Liver (tissue), 9 donors: Measurements from ENCODE around the gene CDH18. TPM values are rescaled to one million over a fixed set of nuclear protein-coding genes. Genes with fewer than 3 reads are reported as not detected.

Experiments used
- DNase-seq: peaks from one replicate; pipeline ENCODE4 v3.0.0-alpha.2; 2017; ENCODE audit warnings: low spot score
- H3K27ac ChIP-seq, 2 donors: one replicate each; pipeline ENCODE4 v1.7.0; 2013; ENCODE audit warnings: inconsistent platforms in 2 of 2, low read length in 2 of 2, control low read depth in 1 of 2, low read depth in 1 of 2, mild to moderate bottlenecking in 1 of 2
- H3K27me3 ChIP-seq, 4 donors: one replicate each; pipeline versions ENCODE4 v1.6.1 to v1.7.0; 2013; ENCODE audit warnings: low read length in 3 of 4, inconsistent platforms in 1 of 4, mild to moderate bottlenecking in 1 of 4, moderate library complexity in 1 of 4; ENCODE audit not compliant: control insufficient read depth in 4 of 4, insufficient read depth in 4 of 4
- H3K36me3 ChIP-seq, 4 donors: one replicate each; pipeline versions ENCODE4 v1.6.1 to v1.7.0; 2013; ENCODE audit warnings: low read length in 3 of 4, mild to moderate bottlenecking in 3 of 4, low read depth in 1 of 4, moderate library complexity in 1 of 4; ENCODE audit not compliant: control insufficient read depth in 4 of 4, insufficient read depth in 3 of 4
- H3K4me1 ChIP-seq, 4 donors: one replicate each; pipeline versions ENCODE4 v1.6.1 to v1.7.0; 2013; ENCODE audit warnings: low read length in 3 of 4, mild to moderate bottlenecking in 3 of 4, moderate library complexity in 1 of 4; ENCODE audit not compliant: control insufficient read depth in 4 of 4, insufficient read depth in 4 of 4
- H3K4me3 ChIP-seq, 3 donors: one replicate each; pipeline versions ENCODE4 v1.6.1 to v1.7.0; 2013; ENCODE audit warnings: low read length in 3 of 3, control low read depth in 1 of 3, low read depth in 1 of 3, mild to moderate bottlenecking in 1 of 3
- H3K9ac ChIP-seq, 2 donors: one replicate each; pipeline ENCODE4 v1.7.0; 2013; ENCODE audit warnings: low read length in 2 of 2, mild to moderate bottlenecking in 2 of 2, moderate library complexity in 2 of 2, control low read depth in 1 of 2, low read depth in 1 of 2
- H3K9me3 ChIP-seq, 4 donors: one replicate each; pipeline versions ENCODE4 v1.6.1 to v1.7.0; 2013; ENCODE audit warnings: low read length in 3 of 4; ENCODE audit not compliant: control insufficient read depth in 4 of 4
- CTCF ChIP-seq: fragments of 150-350 bp; IDR thresholded peaks from 2 replicates; pipeline ENCODE4 v1.5.1; 2017; ENCODE audit warnings: improper control_type of control experiment, low read depth, low read length; ENCODE audit not compliant: missing input control
- EGR1 ChIP-seq, 2 donors: IDR thresholded peaks; 2 replicates each; pipeline ENCODE4 v1.6.1; 2016 to 2018; ENCODE audit warnings: antibody characterized with exemption in 2 of 2, low read depth in 2 of 2
- FOXA1 ChIP-seq: IDR thresholded peaks from 2 replicates; pipeline ENCODE4 v1.6.1; 2016; ENCODE audit warnings: antibody characterized with exemption
- FOXA2 ChIP-seq: IDR thresholded peaks from 2 replicates; pipeline ENCODE4 v1.6.1; 2016; ENCODE audit warnings: antibody characterized with exemption
- GABPA ChIP-seq, 2 donors: IDR thresholded peaks in 1 of 2; conservative IDR thresholded peaks in 1 of 2; 2 replicates each; pipeline ENCODE4 v1.6.1; 2016; ENCODE audit warnings: antibody characterized with exemption in 2 of 2, mild to moderate bottlenecking in 1 of 2, moderate library complexity in 1 of 2
- HNF4A ChIP-seq, 2 donors: conservative IDR thresholded peaks; 2 replicates each; pipeline ENCODE4 v1.6.1; 2016; ENCODE audit warnings: antibody characterized with exemption in 2 of 2, mild to moderate bottlenecking in 2 of 2
- HNF4G ChIP-seq: IDR thresholded peaks from 2 replicates; pipeline ENCODE4 v1.6.1; 2016; ENCODE audit warnings: antibody characterized with exemption
- JUND ChIP-seq, 2 donors: IDR thresholded peaks; 2 replicates each; pipeline ENCODE4 v1.6.1; 2016; ENCODE audit warnings: antibody characterized with exemption in 2 of 2
- NR2F2 ChIP-seq: IDR thresholded peaks from 2 replicates; pipeline ENCODE4 v1.6.1; 2016; ENCODE audit warnings: antibody characterized with exemption
- RAD21 ChIP-seq, 2 donors: IDR thresholded peaks; 2 replicates each; pipeline ENCODE4 v1.6.1; 2016; ENCODE audit warnings: antibody characterized with exemption in 2 of 2, mild to moderate bottlenecking in 2 of 2
- REST ChIP-seq: IDR thresholded peaks from 2 replicates; pipeline ENCODE4 v1.6.1; 2016; ENCODE audit warnings: antibody characterized with exemption, mild to moderate bottlenecking
- RXRA ChIP-seq, 2 donors: IDR thresholded peaks; 2 replicates each; pipeline ENCODE4 v1.6.1; 2017 to 2018; ENCODE audit warnings: antibody characterized with exemption in 2 of 2, mild to moderate bottlenecking in 1 of 2
- SP1 ChIP-seq: IDR thresholded peaks from 2 replicates; pipeline ENCODE4 v1.6.1; 2018; ENCODE audit warnings: antibody characterized with exemption, mild to moderate bottlenecking
- TAF1 ChIP-seq: conservative IDR thresholded peaks from 2 replicates; pipeline ENCODE4 v1.6.1; 2016; ENCODE audit warnings: antibody characterized with exemption, mild to moderate bottlenecking
- YY1 ChIP-seq: IDR thresholded peaks from 2 replicates; pipeline ENCODE4 v1.6.1; 2016; ENCODE audit warnings: antibody characterized with exemption, mild to moderate bottlenecking
- ZBTB33 ChIP-seq: IDR thresholded peaks from 2 replicates; pipeline ENCODE4 v1.6.1; 2016; ENCODE audit warnings: antibody characterized with exemption
- WGBS: extraction: QIAGEN DNeasy Blood & Tissue Kit; methylation state at CpG from one replicate; pipeline ENCODE4 v1.1.7; 2013; 5-methylcytosine and 5-hydroxymethylcytosine counted together
- polyA plus RNA-seq, 2 donors: library from polyadenylated mRNA; stranded (reverse) in 1 of 2; unstranded in 1 of 2; fragments of 200-250 nt in 1 of 2; fragments of >200 nt in 1 of 2; fragmentation: Nextera tagmentation in 1 of 2; extraction: Ambion mirVana in 1 of 2; gene quantifications; one replicate each; pipeline versions ENCODE4 v1.2.1 to v1.2.3, GENCODE V29; 2013 to 2015
- total RNA-seq, 2 donors: library from RNA; depleted of rRNA; stranded (reverse); fragments of >200 nt; gene quantifications; one replicate each; pipeline ENCODE4 v1.2.3, GENCODE V29; 2014
- TF ChIP-seq, protein P1 (sequence below): IDR thresholded peaks from 2 replicates; pipeline ENCODE4 v1.6.1; 2016; ENCODE audit warnings: antibody characterized with exemption
- TF ChIP-seq, protein P2 (sequence below): IDR thresholded peaks from 2 replicates; pipeline ENCODE4 v1.6.1; 2016; ENCODE audit warnings: antibody characterized with exemption
- donor health status: healthy.
- donor health status: healthy.
- donor health status: healthy.
- donor health status: healthy.
- donor health status: healthy.

CDH18 gene
- total and polyA plus RNA-seq, 4 donors: 0.19 TPM; not detected in 3

- TF ChIP-seq, protein P1, sequence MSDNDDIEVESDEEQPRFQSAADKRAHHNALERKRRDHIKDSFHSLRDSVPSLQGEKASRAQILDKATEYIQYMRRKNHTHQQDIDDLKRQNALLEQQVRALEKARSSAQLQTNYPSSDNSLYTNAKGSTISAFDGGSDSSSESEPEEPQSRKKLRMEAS: no peak
- TF ChIP-seq JUND (IDR thresholded peaks at IDR 0.05): no peak
- DNase-seq: no peak
- 63% methylated on average over 2 of the region's 2 CpGs for WGBS
Observed at GRCh38 chr5:19959830-19960384, 28.1 kb downstream of the CDH18 start.

DNA sequence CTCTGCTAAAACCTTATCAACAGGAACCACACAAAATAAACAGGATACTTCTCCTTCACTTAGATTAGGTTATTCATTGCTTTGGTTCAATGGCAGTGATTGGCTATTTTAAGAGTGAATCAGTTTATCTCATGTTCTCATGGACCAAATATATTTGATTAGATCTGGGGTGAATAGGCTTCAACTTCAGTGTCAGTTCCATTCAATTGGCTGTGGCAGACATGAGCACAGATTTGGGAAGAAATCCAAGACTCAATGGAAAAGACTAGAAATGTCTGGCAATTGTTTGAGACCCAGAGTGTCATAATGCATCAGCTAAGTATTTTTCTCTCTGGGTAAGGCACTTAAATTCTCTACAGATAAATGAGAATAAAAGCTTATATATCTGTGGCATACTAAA lies 37.1 kb downstream of the CDH18 start:
- H3K36me3 ChIP-seq: no peaks in the 10 kb centered on the region
- H3K4me3 ChIP-seq: no peak overlapping the region
- TF ChIP-seq GABPA (IDR thresholded peaks at IDR 0.05 in 1 of 2, conservative IDR thresholded peaks at IDR 0.05 in 1 of 2) (no peak), HNF4G (no peak), JUND (IDR thresholded peaks at IDR 0.05) (no peak), REST (no peak), HNF4A (conservative IDR thresholded peaks at IDR 0.05) (no peak), RXRA (IDR thresholded peaks at IDR 0.05) (no peak), RAD21 (IDR thresholded peaks at IDR 0.05) (no peak), FOXA2 (no peak), CTCF (no peak), TAF1 (no peak), YY1 (no peak), NR2F2 (no peak), EGR1 (IDR thresholded peaks at IDR 0.05; ENCODE audit: low read depth in 2 of 2) (no peak), FOXA1 (no peak), SP1 (no peak), ZBTB33 (no peak)
- TF ChIP-seq, protein P1: no peak
- TF ChIP-seq, protein P2, sequence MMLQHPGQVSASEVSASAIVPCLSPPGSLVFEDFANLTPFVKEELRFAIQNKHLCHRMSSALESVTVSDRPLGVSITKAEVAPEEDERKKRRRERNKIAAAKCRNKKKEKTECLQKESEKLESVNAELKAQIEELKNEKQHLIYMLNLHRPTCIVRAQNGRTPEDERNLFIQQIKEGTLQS: no peak
- H3K4me1 ChIP-seq: no peaks in the 10 kb centered on the region
- DNase-seq: no peak
- H3K27me3 ChIP-seq: no peaks in the 10 kb centered on the region
- no peak overlapping the region for H3K9ac ChIP-seq
- H3K27ac ChIP-seq: no peak overlapping the region
- H3K9me3 ChIP-seq: no peaks in the 10 kb centered on the region

More at GRCh38 chr5:19959830-19960384, 28.1 kb downstream of the CDH18 start:
- Histone ChIP-seq H3K27me3 (no peaks in the 10 kb centered on the region), H3K9ac (no peak overlapping the region), H3K27ac (no peak overlapping the region), H3K9me3 (no peaks in the 10 kb centered on the region), H3K36me3 (no peaks in the 10 kb centered on the region), H3K4me1 (no peaks in the 10 kb centered on the region), H3K4me3 (no peak overlapping the region)
